Aorta (tissue), 5 donors: ENCODE measurements around the gene KCNG4. TPM values are rescaled to one million over a fixed set of nuclear protein-coding genes. Genes with fewer than 3 reads are reported as not detected.

Source experiments
- ATAC-seq: fragments of 200-7000 bp; cut with Tn5 transposase; one replicate; pipeline ENCODE4 v1.9.1; 2022; ENCODE audit warnings: moderate library complexity; ENCODE audit not compliant: low FRiP score
- DNase-seq, 2 donors: peaks; one replicate each; pipeline ENCODE4 v3.0.0-alpha.2; 2020
- H3K27ac ChIP-seq, 2 donors: one replicate each; pipeline ENCODE4 v1.5.1; 2013; ENCODE audit warnings: low read length in 2 of 2, mild to moderate bottlenecking in 2 of 2, moderate library complexity in 2 of 2, control low read depth in 1 of 2, inconsistent platforms in 1 of 2, low read depth in 1 of 2
- H3K27me3 ChIP-seq, 2 donors: one replicate each; pipeline ENCODE4 v1.6.1; 2013; ENCODE audit warnings: control low read depth in 1 of 2, low read length in 1 of 2, mild to moderate bottlenecking in 1 of 2, moderate library complexity in 1 of 2; ENCODE audit not compliant: insufficient read depth in 2 of 2, control insufficient read depth in 1 of 2
- H3K36me3 ChIP-seq, 2 donors: one replicate each; pipeline ENCODE4 v1.6.1; 2013; ENCODE audit warnings: control low read depth in 1 of 2, low read length in 1 of 2, mild to moderate bottlenecking in 1 of 2; ENCODE audit not compliant: insufficient read depth in 2 of 2, control insufficient read depth in 1 of 2
- H3K4me1 ChIP-seq, 2 donors: one replicate each; pipeline ENCODE4 v1.6.1; 2013; ENCODE audit warnings: low read length in 2 of 2, control low read depth in 1 of 2, mild to moderate bottlenecking in 1 of 2, moderate library complexity in 1 of 2; ENCODE audit not compliant: insufficient read depth in 2 of 2, control insufficient read depth in 1 of 2
- H3K4me3 ChIP-seq, 2 donors: one replicate each; pipeline ENCODE4 v1.5.1; 2013; ENCODE audit warnings: low read length in 2 of 2, control low read depth in 1 of 2, mild to moderate bottlenecking in 1 of 2
- H3K9me3 ChIP-seq: one replicate; pipeline ENCODE4 v1.6.1; 2013; ENCODE audit warnings: mild to moderate bottlenecking, low read length; ENCODE audit not compliant: control insufficient read depth
- WGBS, 2 donors: extraction: QIAGEN DNeasy Blood & Tissue Kit; methylation state at CpG; one replicate each; pipeline ENCODE4 v1.1.7; 2013; 5-methylcytosine and 5-hydroxymethylcytosine counted together
- intact Hi-C, 2 donors: fragments of 100-400 bp; cut with DNase I; formaldehyde crosslinking; loops; one replicate each; pipeline versions ENCODE4 v1.14.2 to v1.15.0; 2022
- polyA plus RNA-seq, 2 donors: library from polyadenylated mRNA; stranded (reverse); fragments of 200-250 nt; gene quantifications; one replicate each; pipeline ENCODE4 v1.2.3, GENCODE V29; 2013
- total RNA-seq, 2 donors: library from RNA; stranded (reverse); fragmentation: NEBNext Ultra II Directional; extraction: Animal tissue kit (Norgen Biotek cat#: 25700); gene quantifications; one replicate each; pipeline ENCODE4 v1.2.1, GENCODE V29; 2021
- donor health status: healthy with polysubstance abuse.
- donor health status: Bipolar disorder and iron deficiency.
- donor health status: DM: no; HTN: no; CAD: no.
- donor health status: DM: no; HTN: no; CAD: no.
- donor health status: DM: yes; HTN: yes; CAD: no.

KCNG4 gene
- total and polyA plus RNA-seq, 4 donors, result 0.03 to 0.13 TPM; not detected in 2

DNA sequence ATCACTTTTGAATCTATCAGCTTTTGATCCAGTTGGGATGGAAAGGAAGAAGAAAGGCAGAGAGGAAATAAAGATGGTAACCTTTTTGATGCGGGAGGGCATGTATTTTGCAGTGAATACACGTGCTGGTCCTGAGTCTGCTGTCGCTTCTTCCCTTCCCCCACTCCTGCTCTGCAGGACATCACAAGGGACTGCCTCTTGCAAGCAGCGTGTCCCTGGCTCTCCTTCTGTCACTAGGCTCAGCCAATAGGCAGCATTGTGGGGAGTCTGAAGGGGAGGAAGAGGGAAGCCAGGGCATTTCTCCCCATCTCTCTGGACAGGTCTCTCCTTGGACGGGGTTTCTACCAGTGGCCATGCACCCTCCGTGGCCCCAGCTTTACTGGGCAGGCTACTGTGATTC lies 39.2 kb upstream of the KCNG4 start:
- H3K9me3 ChIP-seq, result no peaks in the 10 kb centered on the region
- WGBS, 2 donors, result 62 to 66% methylated on average over 6 of the region's 6 CpGs
- no peak for ATAC-seq
- H3K27me3 ChIP-seq, result no peaks in the 10 kb centered on the region
- intact Hi-C loops, result loop anchor here (2.0 to 5.0 kb wide), 2 partner anchors 30 to 203 kb away; no protein-coding TSS in a partner anchor
- H3K4me1 ChIP-seq, result no peaks in the 10 kb centered on the region
- no peak for DNase-seq
- H3K36me3 ChIP-seq, result no peaks in the 10 kb centered on the region
- H3K4me3 ChIP-seq, result no peak overlapping the region
- H3K27ac ChIP-seq, result no peak overlapping the region

DNA sequence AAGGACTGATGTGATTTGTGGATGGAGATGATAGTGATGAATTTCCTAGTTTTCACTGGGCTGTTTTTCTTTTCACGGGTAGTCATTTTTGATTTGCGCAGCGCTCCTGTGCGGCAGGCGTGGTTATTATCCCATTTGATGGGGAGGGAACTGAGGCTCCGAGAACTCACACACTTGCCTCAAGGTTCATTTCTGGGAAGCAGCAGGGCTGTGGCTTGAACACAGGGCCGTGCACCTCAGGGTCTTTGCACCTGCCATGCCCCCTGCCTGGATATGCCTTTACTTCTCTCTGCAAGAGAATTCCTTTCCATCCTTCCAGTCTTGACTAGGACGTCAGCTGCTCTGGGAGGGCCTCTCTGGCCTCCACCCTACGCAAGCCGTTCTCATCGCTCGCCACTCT lies 38.5 kb upstream of the KCNG4 start:
- Histone ChIP-seq H3K36me3 (no peaks in the 10 kb centered on the region), H3K4me3 (no peak overlapping the region), H3K27me3 (no peaks in the 10 kb centered on the region), H3K27ac (no peak overlapping the region), H3K9me3 (no peaks in the 10 kb centered on the region), H3K4me1 (no peaks in the 10 kb centered on the region)
- intact Hi-C loops, result loop anchor here (2.0 to 5.0 kb wide), 2 partner anchors 30 to 204 kb away; no protein-coding TSS in a partner anchor
- no peak for ATAC-seq
- 87 to 89% methylated on average over 12 of the region's 12 CpGs for WGBS, 2 donors
- no peak for DNase-seq

DNA sequence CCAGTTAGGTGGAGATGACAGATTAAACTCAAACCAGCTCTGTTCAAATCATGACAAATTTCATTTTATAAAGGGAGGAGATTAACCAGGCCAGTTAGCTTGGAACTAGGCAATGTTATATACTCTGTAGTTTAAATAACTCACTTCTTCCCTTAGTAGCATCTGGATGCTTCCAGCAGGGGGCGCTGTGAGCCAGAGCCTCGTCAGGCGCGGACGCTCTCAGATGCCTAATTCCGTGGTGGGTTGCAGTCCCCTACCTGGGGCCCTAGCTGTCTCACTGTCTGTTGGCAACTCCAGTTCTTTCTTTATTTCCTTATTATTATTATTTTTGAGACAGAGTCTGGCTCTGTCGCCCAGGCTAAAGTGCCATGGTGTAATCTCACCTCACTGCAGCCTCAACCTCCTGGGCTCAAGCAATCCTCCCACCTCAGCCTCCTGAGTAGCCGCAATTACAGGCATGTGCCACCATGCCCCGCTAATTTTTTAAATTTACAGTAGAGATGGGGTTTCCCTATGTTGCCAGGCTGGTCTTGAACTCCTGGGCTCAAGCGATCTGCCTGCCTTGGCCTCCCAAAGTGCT lies 37.5 kb upstream of the KCNG4 start:
- 35% methylated on average over 10 of the region's 10 CpGs for WGBS, 2 donors

DNA sequence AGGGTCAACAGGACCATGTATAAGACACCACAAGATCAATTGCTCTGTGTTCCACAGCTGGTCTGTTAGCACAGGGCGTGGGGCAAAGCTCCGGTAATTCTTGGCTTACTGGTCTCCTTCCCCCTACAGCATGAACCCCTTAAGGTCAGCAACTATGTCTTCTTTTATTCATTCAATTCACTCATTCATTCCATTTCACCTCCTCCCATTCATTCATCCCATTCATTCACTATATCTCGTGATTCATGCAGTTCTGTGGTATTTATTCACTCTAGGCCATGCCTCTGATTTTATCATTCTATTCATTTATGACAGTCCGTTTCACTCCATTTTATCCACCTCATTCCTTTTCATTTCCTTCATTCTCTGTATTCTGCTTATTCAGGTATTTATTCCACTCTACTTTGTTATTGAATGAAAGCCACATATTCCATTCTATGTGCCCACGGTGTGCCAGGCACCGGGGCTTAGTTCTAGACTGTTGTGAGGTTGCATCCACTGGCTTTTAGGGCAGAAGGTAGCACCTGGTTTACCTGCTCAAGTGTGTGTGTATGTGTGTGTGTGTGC lies 35.9 kb upstream of the KCNG4 start:
- H3K4me1 ChIP-seq, result no peaks in the 10 kb centered on the region
- no peaks in the 10 kb centered on the region for H3K36me3 ChIP-seq
- H3K27me3 ChIP-seq, result no peaks in the 10 kb centered on the region
- intact Hi-C loops, result loop anchor here (2.0 to 5.0 kb wide), 2 partner anchors 207 to 209 kb away; no protein-coding TSS in a partner anchor
- H3K9me3 ChIP-seq, result no peaks in the 10 kb centered on the region
- ATAC-seq (no peak), DNase-seq (no peak)
- no peak overlapping the region for H3K4me3 ChIP-seq
- 82 to 83% methylated on average over 6 of the region's 6 CpGs for WGBS, 2 donors
- H3K27ac ChIP-seq, result no peak overlapping the region

More for the DNA sequence above, 37.5 kb upstream of the KCNG4 start:
- no peaks in the 10 kb centered on the region for H3K9me3 ChIP-seq
- no peaks in the 10 kb centered on the region for H3K4me1 ChIP-seq
- intact Hi-C loops, result loop anchor here (2.0 to 5.0 kb wide), 2 partner anchors 205 to 207 kb away; no protein-coding TSS in a partner anchor
- H3K27ac ChIP-seq, result no peak overlapping the region
- no peaks in the 10 kb centered on the region for H3K36me3 ChIP-seq
- DNase-seq (peak; percentile 68 to 91), ATAC-seq (peak; percentile 74)
- H3K27me3 ChIP-seq, result no peaks in the 10 kb centered on the region
- no peak overlapping the region for H3K4me3 ChIP-seq

DNA sequence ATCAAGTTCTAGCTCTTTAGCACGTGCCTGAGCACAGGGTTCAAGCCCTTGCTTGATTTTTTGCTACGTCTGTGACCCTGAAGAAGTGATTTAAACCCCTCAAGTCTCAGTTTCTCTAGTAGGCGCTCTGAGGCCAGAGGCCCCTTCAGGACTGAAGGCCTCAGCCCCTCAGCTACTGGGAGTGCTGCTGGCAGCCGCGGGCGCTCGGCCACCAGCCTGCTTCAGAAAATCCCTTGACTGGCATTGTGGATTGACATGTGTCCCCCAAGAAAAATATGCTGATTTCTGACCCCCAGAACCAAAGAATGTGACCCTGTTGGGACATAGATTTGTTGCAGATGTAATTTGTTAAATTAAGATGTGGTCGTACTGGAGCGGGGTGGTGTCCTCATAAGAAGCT lies 34.7 kb upstream of the KCNG4 start:
- WGBS, 2 donors, result 92% methylated on average over 9 of the region's 9 CpGs
- Histone ChIP-seq H3K36me3 (no peaks in the 10 kb centered on the region), H3K27me3 (no peaks in the 10 kb centered on the region), H3K4me3 (no peak overlapping the region), H3K27ac (no peak overlapping the region), H3K4me1 (no peaks in the 10 kb centered on the region), H3K9me3 (no peaks in the 10 kb centered on the region)
- DNase-seq, result no peak
- no peak for ATAC-seq
- intact Hi-C loops, result no loop called here

DNA sequence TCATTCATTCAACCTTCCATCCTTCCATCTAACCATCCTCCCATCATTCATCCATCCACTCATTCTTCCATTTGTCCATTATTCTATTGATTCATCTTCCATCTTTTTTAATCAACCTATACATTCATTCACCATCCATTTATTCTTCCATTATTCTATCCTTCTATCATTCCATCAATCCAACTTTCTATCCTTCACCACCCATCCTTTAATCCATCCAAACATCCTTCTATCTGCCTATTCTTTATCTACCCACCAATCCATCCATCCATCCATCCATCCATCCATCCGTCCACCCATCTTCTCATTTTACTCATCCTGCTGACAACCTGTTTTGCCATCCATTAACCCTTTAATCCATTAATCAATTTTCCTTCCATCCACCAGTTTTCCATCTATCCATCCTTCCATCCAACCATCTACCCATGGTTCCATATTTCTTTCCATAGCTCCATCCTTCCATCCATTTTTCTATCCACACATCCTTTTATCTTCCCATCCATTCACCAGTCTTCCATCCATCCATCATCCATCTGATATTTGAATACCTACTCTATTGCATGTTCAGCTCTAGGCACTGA lies 33.0 kb upstream of the KCNG4 start:
- Histone ChIP-seq H3K36me3 (no peaks in the 10 kb centered on the region), H3K27me3 (no peaks in the 10 kb centered on the region), H3K4me3 (no peak overlapping the region), H3K4me1 (no peaks in the 10 kb centered on the region), H3K9me3 (no peaks in the 10 kb centered on the region), H3K27ac (no peak overlapping the region)
- WGBS, 2 donors, result 4 to 43% methylated on average over 1 of the region's 1 CpG
- DNase-seq (no peak), ATAC-seq (no peak)
- intact Hi-C loops, result no loop called here

DNA sequence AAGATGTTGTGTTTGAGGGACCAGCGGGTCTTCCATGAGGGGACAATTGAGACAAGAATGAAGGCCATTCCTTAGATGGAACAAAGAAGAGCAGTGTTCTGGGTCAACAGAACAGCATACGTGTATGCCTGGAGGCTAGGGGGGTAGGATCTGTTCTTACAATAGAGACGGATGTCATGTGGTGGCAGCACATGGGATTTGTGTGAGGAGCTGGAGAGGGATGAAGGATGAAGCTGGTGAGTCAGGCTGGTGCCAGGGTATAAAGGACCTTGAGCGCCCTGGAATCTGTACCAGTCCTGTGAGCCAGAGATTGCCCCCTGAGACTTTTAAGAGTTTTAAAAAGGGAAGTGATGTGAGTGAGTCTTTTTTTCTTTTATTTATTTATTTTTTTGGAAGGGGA lies 32.1 kb upstream of the KCNG4 start:
- no peaks in the 10 kb centered on the region for H3K9me3 ChIP-seq
- no peaks in the 10 kb centered on the region for H3K4me1 ChIP-seq
- H3K4me3 ChIP-seq, result no peak overlapping the region
- intact Hi-C loops, result no loop called here
- no peaks in the 10 kb centered on the region for H3K36me3 ChIP-seq
- no peaks in the 10 kb centered on the region for H3K27me3 ChIP-seq
- DNase-seq (no peak), ATAC-seq (no peak)
- 47 to 53% methylated on average over 4 of the region's 4 CpGs for WGBS, 2 donors
- H3K27ac ChIP-seq, result no peak overlapping the region

DNA sequence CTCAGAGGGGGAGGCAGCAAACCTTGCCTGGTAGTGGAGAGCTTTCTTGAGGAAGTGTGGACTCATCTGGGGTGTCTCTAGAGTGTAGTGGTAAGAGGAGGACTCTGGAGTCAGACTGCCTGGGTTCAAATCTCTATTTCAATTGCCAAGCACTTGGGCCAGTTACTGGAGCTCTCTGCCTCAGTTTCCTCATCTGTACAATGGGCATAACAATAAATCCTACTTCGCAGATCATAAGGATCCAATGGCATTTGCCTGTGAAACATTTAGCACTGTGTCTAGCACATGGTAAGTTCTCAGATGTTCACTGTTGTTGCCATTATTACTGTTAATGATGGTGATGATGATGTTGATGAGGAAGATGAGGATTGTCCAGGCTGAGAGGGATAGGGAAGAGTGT lies 31.2 kb upstream of the KCNG4 start:
- Histone ChIP-seq H3K9me3 (no peaks in the 10 kb centered on the region), H3K36me3 (no peaks in the 10 kb centered on the region), H3K4me1 (no peaks in the 10 kb centered on the region), H3K4me3 (no peak overlapping the region), H3K27ac (no peak overlapping the region), H3K27me3 (no peaks in the 10 kb centered on the region)
- no peak for DNase-seq
- no peak for ATAC-seq
- WGBS, 2 donors, result 75 to 88% methylated on average over 1 of the region's 1 CpG
- intact Hi-C loops, result no loop called here

DNA sequence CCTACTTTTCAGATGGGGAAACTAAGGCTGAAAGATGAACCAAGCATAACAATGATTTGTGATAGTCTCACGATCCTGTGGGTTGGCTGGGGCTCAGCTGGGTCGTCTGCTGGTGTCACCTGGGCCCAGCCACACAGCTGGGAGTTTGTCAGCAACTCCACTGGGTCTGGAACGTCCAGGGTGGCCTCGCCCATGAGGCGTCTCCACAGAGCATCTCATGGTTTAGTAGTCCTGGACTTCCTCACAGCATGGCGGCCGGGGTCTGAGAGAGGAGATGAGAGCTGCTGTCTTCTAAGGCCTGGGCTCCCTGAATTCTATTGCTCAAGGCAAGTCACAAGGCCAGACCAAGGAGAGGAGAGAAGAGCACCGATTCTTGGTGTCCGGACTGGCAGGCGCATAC lies 30.7 kb upstream of the KCNG4 start:
- no peak overlapping the region for H3K27ac ChIP-seq
- no peaks in the 10 kb centered on the region for H3K27me3 ChIP-seq
- H3K36me3 ChIP-seq, result no peaks in the 10 kb centered on the region
- H3K4me1 ChIP-seq, result no peaks in the 10 kb centered on the region
- no peaks in the 10 kb centered on the region for H3K9me3 ChIP-seq
- H3K4me3 ChIP-seq, result no peak overlapping the region
- intact Hi-C loops, result no loop called here
- no peak for ATAC-seq
- DNase-seq, result no peak
- WGBS, 2 donors, result 79% methylated on average over 10 of the region's 10 CpGs
